HG03575 (cell line): Measurements from ENCODE around the gene NSMCE1.

Source experiments
- ATAC-seq: cut with Tn5 transposase; IDR thresholded peaks from one replicate; pipeline ENCODE4 v1.9.1; 2021; ENCODE audit not compliant: unreplicated experiment, insufficient number of reproducible peaks, low FRiP score; ENCODE audit errors: extremely low read depth

The NSMCE1 gene

DNA sequence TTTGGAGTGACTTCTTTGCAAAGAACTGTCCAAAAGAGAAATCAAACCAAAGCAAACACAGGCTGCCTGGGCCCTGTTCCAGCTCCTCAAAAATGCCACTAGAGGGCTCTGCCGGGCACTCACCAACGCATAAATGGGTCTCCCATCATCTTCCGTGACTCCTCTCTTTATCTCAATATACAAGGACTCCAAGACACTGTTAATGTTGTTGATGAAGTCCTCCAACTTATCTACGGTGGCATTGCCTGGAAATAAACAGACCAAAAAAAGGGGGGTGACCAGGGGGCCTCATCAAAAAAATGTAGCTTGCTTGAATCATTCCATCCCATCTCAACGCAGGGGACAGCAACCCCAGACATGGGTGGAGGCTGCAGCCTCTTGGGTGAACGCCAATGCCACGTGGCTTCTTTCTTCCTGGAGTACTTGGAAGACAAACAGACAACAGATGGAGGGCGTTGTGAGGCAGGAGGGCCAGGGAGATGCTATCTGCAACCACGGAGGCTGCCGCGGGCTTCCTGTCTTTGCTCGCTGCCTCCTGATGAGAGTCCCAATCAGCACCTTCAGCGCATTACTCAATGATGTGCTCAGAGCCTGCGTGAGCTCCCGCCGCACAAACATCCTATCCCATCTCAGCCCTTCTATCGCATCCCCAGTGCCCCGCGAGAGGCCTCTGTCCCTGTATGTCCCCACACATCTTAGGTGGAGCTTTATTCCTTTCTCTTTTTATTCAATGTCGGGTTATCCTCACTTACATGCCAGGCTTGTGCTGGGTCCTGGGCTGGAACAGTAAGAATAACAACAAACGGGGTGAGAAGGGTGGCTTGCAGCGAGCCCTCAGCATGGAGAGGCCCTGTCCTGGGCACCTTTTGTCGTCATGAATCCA lies 33.3 kb downstream of the NSMCE1 start:
- ATAC-seq = no peak

DNA sequence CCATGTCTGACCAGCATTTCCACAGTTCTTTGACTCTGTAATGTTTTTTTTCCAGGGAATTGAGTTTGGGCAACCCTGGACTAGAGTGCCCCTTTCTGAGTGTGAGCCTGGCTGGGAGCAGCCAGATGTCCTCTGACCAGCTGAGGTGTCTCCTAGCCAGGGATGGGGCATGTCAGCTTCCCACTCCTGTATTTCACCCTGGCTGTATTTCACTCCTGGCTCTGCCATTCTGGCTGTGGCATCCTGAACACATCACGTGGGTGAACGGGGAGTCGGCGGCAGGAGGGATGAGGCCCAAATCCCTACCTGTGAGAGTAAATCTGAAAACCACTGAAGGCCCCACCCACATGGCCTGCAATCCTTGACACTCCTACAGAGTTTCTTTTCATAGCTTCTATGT lies 34.0 kb downstream of the NSMCE1 start:
- no peak for ATAC-seq

DNA sequence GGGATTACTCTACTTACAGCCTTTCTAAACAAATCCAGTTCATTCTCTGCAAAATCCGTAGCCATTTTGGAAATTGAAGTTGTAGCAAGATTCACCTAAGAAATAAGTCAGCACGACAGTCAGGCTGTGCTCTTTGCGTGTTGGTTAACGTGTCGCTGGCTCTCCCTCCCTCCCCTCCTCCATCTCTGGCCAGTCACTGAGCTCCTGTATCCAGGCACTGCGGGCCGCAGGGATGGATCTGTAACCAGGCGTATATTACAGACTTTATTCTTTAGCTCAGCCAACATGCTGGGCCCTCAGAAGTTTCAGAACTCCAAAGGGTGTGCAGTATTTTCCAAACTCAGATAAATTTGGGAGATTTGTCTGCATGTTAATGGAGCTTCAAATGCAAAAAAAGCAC lies 34.4 kb downstream of the NSMCE1 start:
- ATAC-seq = no peak

- no peak for ATAC-seq
Measured at GRCh38 chr16:27233731-27234130, 34.8 kb downstream of the NSMCE1 start.

DNA sequence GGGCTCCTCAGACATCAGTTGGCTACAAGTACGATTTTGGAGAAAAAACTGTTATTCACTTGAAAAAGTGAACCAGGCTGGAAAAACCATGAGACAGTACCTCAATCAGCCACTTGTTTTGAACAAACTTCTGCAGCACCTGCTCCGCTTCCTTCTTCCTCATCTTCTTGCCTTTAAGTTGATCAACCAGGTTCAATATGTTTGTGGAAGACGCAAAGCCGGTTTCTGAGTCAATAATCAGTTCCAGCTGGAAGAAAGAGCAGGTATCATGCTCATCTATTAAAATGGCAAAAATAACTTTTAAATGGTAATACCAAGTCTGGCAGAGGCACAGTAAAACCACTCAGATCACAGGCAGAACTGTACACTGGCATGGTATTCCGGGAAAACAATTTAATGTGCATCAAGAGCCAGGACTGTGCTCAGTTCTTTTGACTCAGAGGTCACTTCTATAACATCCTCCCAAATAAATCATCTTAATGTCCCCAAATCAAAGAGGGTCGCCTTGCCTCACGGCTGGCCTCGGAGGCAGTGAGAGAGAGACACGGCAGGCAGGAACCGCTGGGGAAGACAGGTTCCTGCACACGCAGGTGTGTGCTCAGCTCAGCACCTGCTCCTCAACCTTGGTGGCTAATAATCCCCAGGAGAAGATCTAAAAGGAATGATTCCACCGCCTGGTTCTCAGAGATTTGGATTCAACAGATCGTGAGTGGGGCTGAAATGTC lies 35.5 kb downstream of the NSMCE1 start:
- no peak for ATAC-seq

GRCh38 chr16:27232061-27232900 lies 36.3 kb downstream of the NSMCE1 start:
- ATAC-seq = no peak

GRCh38 chr16:27231692-27232060 lies 36.9 kb downstream of the NSMCE1 start:
- no peak for ATAC-seq

GRCh38 chr16:27230562-27231001 lies 38.0 kb downstream of the NSMCE1 start:
- no peak for ATAC-seq

GRCh38 chr16:27229891-27230470 lies 38.6 kb downstream of the NSMCE1 start:
- no peak for ATAC-seq

GRCh38 chr16:27228621-27229501 lies 39.7 kb downstream of the NSMCE1 start:
- ATAC-seq = no peak

GRCh38 chr16:27228045-27228444 lies 40.5 kb downstream of the NSMCE1 start:
- no peak for ATAC-seq

GRCh38 chr16:27226976-27227705 lies 41.4 kb downstream of the NSMCE1 start:
- ATAC-seq = no peak

- ATAC-seq = no peak
Measured at GRCh38 chr16:27226476-27226875, 42.1 kb downstream of the NSMCE1 start.

DNA sequence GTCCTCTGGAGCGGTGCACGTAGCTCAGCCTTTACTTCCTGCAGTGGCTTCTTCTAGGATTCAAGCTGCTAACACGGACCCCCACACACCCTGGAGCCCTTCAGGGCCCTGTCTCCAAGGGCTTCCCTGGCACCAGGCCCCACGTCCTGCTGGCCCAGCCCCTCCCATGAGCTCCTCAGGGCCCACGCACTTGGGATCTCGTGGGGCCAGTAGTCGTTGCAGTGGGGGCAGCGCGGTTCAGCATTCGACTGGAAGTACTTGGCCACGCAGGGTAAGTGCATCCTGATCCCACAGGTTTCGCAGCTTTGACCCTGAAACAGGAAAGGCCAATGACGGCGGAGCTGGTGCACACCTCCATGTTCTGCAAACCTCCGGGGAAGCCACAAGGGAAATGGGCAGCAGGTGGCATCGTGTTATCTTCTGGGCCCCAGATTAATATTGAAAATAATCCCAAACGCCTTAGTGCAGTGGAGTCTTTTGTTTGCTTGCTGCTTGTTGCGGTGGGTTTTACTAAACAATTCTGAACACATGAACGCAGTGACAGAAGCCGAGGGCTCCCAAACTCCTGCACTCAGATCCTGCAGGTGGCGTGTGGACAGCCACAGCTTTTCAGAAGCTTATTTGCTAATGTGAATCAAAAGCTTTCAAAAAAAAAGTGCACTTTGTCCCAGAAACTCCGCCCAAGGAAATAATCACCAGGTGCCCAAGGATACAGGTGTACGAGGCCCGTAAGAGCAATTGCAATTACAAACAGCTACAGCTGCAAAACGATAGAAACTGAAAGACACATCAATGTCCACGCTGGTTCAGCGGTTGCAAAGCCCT lies 42.8 kb downstream of the NSMCE1 start:
- no peak for ATAC-seq

DNA sequence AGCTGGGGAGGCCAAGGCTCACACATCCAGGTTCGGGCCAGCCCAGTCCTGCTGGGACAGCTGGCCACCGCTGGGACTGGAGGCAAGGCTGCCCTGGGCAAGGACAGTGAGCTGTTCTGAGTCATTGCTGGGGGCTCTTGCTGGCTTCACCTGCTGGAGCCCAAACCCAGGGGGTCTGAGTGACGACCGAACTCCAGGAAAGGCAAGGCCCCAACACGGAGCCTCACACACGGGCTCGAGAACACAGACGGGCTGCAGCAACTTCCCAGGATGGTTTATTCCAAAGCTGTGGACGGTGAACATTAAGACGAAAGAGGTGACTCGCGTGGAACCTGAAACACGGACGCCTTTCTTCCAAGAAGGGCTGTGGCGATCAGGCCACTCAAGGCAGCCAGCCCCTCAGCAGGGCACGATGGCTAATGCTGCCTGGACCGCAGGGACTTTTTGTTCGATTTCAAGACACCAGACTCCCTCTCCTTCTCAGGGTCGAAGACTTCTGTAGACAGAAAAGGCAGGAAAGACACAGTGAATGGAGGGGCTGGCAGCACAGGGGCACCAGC lies 43.8 kb downstream of the NSMCE1 start:
- ATAC-seq = no peak

DNA sequence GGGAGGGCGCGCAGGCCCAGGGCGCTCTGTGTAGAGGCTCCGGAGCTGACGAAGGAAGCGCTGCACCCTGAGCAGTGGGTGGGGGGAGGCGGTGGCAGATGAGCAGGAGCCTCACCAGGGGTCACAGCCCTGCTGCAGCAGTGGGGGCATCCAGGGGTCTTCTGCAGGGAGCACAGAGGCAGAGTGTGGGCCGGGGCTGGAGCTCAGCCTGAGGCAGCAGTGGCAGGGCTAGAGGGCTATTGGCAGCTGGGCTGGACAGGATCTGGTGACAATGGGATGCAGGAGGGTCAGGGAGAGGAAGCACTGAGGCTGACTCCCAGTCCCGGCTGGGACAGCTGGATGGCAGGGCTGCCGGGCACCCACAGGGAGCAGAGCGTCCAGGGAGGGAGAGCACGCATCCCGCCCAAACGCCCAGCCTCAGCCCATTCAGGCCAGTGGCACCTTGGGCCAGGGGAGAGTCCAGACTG lies 44.3 kb downstream of the NSMCE1 start:
- ATAC-seq = no peak
